Measurements from ENCODE around the gene RNF10. TPM values are rescaled to one million over a fixed set of nuclear protein-coding genes. Genes with fewer than 3 reads are reported as not detected.

Gene RNF10
- total and polyA plus RNA-seq, 2 experiments from 2014 or later: 113 to 149 TPM

- TF ChIP-seq ZNF462 (CRISPR knock-in tag; IDR thresholded peaks at IDR 0.05) (no peak), CTCF (conservative IDR thresholded peaks at IDR 0.05; ENCODE audit: low read depth in 2 of 2) (no peak)
Measured at GRCh38 chr12:120563495-120563894, 29.3 kb downstream of the RNF10 start (continued).

DNA sequence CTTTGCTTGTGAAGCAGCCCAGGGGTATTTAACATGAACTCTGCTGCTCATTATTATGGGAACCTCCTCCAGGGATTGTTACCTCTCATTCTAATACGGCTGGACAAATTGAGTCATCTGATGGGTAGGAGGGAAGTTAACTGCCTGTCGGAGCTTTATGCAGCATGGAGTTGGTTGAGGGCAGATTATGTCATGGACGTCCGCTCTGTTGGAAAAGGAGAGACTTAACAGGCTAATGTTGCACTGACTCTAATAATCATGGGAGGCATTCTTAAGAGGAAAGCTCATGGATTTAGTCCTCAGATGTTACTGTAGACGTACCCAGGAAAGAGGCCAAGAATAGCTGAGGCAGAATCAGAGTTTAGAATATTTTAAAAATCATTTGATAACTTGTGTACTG is 37.1 kb downstream of the RNF10 start:
- Mint-ChIP-seq H3K4me3 (no peak overlapping the region), H3K27ac (no peak overlapping the region), H3K36me3 (ENCODE audit: low read depth) (peaks cover 92% of the 10 kb centered on the region), H3K9me3 (no peaks in the 10 kb centered on the region), H3K27me3 (ENCODE audit: insufficient read depth, low read depth, poor library complexity) (peaks cover 1% of the 10 kb centered on the region), H3K4me1 (no peaks in the 10 kb centered on the region)
- Histone ChIP-seq H3K9me2 (ENCODE audit: insufficient read depth) (no peaks in the 10 kb centered on the region), H3K4me3 (no peak overlapping the region), H3K4me1 (ENCODE audit: insufficient read depth) (no peaks in the 10 kb centered on the region), H3K4me2 (no peak overlapping the region), H2AFZ (no peak overlapping the region), H3K27ac (ENCODE audit: low read depth) (peak overlapping the region; percentile 39; the same call in 1 of the 2 replicates), H3K27me3 (ENCODE audit: insufficient read depth) (no peaks in the 10 kb centered on the region), H3K79me2 (replicated peaks; ENCODE audit: insufficient read depth) (no peaks in the 10 kb centered on the region; the same call in 1 of the 2 replicates), H3K36me3 (ENCODE audit: insufficient read depth) (peaks cover 80% of the 10 kb centered on the region), H3F3A (replicated peaks; ENCODE audit: low read depth) (peaks cover 18% of the 10 kb centered on the region; the same call in 1 of the 2 replicates), H4K20me1 (replicated peaks; ENCODE audit: insufficient read depth) (peaks cover 21% of the 10 kb centered on the region)
- TF ChIP-seq POLR2AphosphoS5 (IDR thresholded peaks at IDR 0.05; ENCODE audit: low read depth) (no peak), EZH2 (IDR thresholded peaks at IDR 0.05; ENCODE audit: low read depth, unreplicated experiment) (no peak), CTCF (conservative IDR thresholded peaks at IDR 0.05; ENCODE audit: low read depth in 2 of 2) (no peak)
- TF ChIP-seq, protein P1, sequence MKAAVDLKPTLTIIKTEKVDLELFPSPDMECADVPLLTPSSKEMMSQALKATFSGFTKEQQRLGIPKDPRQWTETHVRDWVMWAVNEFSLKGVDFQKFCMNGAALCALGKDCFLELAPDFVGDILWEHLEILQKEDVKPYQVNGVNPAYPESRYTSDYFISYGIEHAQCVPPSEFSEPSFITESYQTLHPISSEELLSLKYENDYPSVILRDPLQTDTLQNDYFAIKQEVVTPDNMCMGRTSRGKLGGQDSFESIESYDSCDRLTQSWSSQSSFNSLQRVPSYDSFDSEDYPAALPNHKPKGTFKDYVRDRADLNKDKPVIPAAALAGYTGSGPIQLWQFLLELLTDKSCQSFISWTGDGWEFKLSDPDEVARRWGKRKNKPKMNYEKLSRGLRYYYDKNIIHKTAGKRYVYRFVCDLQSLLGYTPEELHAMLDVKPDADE (IDR thresholded peaks at IDR 0.05): no peak
- no peak for ATAC-seq
- no peak for DNase-seq (ENCODE audit: low spot score)
